ENCODE measurements around the gene HPCAL1.
"Not testable (repeated sequence)": the region's sequence is repeated elsewhere in the genome, so short reads cannot be mapped to it uniquely, and the experiment has no call there.

Gene HPCAL1

DNA sequence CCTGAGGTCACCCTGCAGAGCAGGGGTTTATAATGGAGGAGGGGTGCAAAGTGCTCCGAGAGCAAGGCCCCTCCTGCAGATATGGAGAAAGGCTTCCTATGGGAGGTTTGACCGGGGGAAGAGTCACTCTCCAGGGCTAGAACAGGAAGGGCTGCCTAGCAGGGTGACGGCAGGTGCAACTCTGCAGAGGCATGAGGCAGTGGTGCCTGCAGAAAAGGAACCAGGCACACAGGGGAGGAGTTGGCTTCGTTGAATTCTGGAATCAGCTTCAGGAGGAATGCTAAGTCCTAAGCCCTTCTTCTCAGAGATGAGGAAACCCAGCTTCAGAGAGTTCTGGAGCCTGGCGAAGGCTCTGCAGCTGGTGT, 17.5 kb upstream of the HPCAL1 start:
- DNase-seq, result no peak

DNA sequence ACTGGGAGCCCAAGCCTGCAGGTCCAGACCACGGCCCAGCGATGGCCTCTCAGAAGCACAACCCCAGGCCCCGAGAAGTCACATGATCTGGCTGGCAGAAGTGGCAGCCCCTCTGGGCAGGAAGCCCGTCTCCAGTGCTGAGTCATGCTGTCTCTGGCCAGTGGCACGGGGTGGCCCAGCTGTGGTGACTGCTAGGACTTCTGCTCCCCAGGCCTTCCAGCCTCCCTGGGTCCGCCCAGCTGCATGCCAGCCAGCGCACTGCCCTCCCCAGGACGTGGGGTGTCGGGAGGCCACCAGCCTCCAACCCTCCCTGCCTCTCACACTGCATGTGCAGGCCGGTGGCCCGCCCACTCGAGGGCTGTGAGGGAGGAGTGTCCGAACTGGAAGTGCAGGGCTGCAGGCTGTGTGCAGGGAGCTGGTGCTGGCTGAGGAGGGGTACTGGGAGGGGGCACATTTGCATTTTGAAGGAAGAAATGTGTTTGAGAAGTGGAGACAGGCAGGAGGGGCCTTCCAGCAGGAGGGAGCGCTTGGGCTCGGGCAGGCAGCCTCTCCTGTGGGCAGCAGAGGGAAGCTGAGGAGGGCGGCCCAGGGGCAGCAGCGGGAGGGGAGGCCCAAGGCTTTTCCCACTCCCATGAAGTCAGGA, 17.0 kb upstream of the HPCAL1 start:
- peak; percentile 20 to 72 for DNase-seq

DNA sequence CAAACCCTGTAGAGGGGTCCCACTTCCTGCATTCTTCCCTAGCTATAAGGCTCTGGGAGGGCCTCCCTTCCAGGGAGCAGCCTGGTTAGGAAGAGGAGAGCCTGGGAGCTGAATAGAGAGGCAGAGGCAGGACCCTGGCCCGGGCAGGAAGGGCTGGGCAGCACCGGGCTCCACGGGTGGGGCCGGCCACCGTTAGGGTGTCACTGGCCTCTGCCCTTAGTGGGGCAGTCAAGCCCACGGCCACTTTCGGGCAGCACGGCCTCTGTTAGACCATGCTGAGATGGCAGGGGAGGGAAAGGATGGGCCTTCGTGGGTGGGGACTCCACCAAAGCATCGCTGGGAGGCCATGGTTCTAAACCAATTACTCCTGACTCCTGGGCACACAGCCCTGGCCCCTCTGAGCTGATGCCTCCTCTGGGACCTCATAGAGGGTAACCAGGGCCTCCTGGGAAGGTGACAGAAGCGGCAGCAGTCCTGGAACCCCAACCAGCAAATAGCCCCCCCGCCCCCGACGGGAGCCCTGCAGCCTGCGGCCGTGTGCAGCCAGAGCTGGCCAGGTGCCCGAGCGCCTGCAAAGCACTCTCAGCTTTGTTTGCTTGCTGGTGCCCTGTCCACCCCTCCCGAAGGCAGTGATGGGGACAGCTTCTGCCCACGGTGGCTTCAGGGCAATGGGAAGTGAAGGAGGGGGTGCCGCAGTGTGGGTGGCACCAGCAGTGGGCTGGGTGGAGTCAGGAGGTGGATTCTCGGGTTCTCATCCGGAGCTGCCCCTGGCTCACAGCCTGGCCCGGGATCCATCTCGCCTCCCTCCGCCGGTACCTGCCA, 16.3 kb upstream of the HPCAL1 start:
- no peak for DNase-seq

DNA sequence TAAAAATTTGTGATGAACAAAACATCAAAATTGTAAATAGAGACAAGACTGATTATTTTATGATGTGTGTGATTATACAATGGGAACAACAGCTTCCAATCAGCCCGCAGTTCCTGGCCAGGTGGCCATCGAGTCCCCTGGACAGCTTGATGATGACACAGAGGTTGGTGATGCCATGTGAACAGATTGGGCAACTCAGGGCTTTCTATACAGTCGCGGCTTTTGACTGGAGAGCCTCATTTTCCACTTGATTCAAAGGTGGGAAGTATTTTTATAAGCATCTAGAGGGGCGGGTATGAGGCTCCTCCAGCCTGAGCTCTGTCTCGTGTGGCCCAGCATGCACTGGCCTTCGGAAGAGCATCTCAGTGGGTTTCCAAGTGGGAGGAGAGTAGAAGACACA, 14.9 kb upstream of the HPCAL1 start:
- no peak for DNase-seq

DNA sequence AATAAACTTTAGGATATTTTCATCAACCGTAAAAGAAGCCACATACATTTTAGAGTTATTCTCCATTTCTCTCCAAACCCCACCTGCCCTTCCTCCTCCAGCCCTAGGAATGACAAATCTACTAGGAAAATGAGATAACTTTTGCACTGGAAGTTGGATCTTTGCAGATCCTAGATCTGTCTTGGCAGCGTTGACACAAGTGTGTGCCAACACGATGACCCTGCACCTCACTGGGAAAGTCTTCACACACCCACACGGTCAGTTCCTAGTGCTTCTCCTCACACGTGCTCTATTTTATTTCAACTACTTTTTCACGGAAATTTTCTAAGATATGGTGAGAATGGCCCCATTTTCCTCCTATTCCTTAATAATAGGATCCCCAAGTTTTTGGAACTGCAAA, 14.1 kb upstream of the HPCAL1 start:
- DNase-seq, result no peak

DNA sequence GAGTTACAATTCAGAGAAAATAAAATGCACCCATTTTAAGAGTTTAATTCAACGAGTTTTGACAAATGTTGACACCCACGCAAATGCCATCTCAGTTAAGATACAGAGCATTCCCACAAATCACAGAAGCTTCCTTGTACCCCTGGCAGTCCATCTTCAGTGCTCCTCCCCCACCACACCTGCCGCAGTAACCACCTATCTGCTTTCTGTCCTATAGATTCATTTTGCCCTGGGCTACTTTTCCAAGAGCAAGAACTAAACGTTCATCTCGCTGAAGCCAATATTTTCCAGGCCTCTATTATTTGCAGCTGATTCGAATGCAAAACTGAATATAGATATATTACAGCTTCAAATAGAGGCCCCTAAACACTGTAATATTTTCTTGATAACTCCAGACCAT, 13.4 kb upstream of the HPCAL1 start:
- no peak for DNase-seq

DNA sequence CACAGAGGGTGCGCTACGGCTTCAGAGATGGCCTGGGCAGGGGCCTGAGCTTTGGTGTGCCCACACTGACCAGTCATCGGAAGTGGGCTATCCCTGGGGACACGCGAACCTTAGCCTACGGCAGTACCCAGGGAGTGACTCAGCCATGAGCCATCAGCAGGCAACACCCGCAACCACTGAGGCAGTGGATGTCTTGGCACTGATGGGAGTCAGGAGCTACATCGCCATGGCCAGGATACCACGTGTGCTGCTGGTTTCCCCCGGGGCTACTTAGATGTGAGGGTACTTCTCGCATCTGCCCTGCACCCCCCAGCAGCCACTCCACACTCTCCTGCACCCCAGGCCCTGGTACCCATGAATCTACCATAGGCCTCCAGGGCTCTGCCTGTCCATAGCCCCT, 12.8 kb upstream of the HPCAL1 start:
- no peak for DNase-seq

DNA sequence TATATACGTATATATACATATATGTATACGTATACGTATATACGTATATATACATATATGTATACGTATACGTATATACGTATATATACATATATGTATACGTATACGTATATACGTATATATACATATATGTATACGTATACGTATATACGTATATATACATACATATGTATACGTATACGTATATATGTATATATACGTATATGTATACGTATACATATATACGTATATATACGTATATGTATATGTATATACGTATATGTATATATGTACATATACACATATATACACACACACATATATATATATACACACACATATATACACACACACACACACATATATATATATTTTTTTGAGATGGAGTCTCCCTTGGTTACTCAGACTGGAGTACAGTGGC, 11.3 kb upstream of the HPCAL1 start:
- DNase-seq, result not testable (repeated sequence)

DNA sequence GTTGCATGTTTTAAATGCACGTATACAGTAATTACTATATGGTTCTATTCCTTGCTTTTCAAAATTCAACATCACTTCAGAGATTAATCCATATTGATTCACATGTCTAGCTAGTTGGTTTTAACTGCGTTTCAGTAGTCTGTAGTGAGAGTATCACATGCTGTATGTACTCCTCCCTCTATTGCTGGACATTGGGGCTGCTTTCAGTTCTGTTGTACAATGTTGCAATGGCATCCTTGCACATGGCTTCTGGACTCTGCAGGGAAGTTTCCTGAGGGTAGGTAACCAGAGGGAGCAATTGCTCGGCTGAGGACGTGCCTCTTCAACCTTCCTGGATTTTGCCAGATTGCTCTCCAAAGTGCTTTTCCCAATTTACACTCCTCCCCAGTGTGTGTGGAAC, 10.7 kb upstream of the HPCAL1 start:
- DNase-seq, result no peak

DNA sequence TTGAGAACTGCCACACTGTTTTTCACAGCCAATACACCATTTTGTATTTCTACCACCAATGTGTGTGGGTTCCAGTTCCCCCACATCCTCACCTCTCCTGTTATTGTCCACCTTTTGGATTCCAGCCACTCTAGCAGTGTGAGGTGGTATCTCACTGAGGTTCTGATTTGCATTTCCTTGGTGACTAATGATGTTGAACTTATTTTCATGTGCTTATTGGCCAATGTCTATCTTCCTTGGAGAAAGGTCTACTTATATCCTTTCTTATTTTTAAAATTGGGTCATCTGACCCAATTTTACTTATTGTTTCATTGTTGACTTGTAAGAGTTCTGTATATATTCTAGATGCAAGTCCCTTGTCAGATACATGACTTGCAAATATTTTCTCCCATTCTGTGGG, 9.1 kb upstream of the HPCAL1 start:
- DNase-seq, result no peak

DNA sequence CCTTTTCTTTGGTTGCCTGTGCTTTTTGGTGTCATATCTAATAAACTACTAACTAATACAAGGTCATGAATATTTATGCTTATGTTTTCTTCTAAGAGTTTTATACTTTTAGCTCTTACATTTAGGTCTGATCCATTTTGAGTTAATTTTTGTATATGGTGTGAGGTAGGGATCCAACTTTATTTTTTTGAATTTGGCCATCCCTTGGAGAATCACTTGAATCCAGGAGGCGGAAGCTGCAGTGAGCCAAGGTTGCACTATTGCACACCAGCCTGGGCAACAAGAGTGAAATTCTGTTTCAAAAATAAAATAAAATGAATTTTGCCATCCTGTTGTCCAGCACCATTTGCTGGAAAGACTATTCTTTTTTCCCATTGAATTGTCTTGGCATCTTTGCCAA, 8.6 kb upstream of the HPCAL1 start:
- DNase-seq, result no peak

DNA sequence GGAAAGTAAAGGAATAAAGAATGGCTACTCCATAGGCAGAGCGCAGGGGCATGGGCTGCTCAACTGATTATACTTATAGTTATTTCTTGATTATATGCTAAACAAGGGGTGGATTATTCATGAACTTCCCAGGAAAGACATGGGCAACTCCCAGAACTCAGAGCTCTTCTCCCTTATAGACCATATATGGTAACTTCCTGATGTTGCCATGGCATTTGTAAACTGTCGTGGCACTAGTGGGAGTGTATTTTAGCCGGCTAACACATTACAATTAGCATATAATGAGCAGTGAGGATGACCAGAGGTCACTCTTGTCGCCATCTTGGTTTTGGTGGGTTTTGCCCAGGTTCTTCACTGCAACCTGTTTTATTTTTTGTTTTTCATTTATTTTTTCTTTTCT, 7.1 kb upstream of the HPCAL1 start:
- not testable (repeated sequence) for DNase-seq

DNA sequence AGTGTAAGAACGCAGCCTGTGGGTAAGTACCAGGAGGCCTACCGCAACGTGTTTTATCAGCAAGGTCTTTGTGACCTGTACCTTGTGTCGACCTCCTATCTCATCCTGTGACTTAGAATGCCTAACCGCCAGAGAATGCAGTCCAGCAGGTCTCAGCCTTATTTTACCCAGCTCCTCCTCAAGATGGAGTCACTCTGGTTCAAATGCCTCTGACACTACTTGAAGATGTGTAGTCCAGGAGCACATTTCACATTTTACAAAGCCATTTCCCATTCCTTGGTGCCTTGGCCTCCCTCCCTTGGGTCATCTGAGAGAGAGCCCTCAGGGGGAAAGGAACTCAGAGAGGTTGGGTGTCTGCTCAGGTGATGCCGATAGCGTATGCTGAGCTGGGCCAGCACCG, 6.6 kb upstream of the HPCAL1 start:
- DNase-seq, result no peak

DNA sequence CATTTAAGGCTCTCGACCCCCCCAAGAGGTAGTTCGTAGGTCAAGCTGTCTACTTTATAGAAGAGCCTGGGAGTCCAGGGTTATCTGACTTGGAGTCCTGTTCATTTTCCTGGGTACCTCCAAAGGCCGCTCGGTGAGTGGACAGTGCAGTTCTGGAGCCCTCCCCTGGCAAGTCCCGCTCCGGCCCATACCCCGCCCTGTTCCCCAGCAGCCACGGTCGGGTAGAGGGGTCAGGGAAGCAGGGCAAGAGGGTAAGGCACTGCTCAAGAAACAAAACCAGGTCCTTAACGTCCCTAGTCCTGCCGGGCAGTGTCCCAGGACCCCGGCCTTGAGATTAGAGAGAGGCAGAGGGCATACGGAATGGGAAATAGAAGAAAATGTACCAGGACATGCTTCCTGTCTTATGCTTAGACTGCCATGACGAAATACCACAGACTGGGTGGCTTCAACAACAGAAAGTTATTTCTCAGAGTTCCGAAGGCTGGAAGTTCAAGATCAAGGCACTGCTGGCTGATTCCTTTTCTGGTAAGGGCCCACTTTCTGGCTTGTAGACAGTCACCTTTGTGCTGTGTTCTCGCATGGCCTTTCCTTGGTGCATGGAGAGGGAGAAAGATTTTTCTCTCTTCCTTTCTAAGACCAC, 5.4 kb upstream of the HPCAL1 start:
- DNase-seq, result no peak

DNA sequence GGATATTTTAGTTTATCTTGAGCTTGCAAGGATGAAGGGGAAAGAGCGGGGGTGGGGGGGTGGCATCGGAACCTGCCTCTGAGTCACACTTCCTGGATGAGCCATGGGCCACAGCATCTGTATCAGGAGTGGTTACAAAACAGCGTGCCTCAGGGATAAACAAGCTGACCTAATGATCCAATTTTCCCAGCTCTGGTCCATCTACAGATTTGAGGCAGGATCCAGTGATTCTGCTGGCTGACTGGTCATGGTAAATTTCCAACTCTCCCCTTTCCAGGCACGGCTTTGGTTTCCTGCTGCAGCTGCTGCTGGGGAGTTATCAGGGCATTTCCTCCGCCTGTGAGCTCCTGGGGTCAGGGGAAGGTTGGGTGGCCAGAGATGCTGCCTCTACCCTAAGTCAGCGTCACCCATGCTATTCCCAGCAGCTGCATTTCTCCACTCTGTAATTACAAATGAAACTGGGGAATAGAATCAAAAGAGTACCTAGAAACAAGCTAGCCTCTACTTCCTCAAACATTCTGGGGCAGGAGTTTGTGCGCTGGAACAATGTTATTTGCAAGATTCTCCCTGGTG, 4.7 kb upstream of the HPCAL1 start:
- no peak for DNase-seq

DNA sequence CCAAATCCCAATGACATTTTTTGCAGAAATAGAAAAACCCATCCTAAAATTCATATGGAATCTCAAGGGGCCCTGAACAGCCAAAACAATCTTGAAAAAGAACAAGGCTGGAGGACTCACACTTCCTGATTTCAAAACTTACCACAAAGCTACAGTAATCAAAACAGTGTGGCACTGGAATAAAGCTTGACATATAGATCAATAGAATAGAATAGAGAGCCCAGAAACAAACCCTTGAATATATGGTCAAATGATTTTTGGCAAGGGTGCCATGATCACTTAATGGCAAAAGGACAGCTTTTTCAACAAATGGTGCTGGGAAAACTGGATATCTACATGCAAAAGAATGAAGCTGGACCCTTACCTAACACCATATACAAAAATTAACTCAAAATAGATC, 3.9 kb upstream of the HPCAL1 start:
- DNase-seq, result not testable (repeated sequence)

DNA sequence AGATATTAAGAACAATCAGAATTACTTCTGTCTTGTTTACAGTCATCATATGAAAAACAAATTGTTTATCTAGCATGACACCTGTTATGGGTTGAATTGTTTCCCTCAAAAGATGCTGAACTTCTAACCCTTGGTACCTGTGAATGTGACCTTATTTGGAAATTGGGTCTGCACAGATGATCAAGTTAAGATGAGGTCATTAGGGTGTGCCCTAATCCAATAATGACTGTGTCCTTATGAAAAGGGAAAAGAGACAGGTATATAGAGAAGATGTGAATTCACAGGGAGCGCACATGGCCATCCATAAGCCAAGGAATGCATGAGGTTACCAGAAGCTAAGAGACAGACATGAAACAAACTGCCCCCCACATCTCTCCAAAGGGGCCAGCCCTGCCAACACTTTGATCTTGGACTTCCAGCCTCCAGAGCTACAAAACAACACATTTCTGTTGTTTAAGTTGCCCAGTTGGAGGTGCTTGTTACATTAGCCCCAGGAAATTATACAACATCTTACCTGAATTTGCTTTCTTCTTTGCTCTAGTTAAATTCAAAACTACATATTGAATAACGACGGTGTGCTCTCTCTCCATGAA, 2.3 kb upstream of the HPCAL1 start:
- no peak for DNase-seq

DNA sequence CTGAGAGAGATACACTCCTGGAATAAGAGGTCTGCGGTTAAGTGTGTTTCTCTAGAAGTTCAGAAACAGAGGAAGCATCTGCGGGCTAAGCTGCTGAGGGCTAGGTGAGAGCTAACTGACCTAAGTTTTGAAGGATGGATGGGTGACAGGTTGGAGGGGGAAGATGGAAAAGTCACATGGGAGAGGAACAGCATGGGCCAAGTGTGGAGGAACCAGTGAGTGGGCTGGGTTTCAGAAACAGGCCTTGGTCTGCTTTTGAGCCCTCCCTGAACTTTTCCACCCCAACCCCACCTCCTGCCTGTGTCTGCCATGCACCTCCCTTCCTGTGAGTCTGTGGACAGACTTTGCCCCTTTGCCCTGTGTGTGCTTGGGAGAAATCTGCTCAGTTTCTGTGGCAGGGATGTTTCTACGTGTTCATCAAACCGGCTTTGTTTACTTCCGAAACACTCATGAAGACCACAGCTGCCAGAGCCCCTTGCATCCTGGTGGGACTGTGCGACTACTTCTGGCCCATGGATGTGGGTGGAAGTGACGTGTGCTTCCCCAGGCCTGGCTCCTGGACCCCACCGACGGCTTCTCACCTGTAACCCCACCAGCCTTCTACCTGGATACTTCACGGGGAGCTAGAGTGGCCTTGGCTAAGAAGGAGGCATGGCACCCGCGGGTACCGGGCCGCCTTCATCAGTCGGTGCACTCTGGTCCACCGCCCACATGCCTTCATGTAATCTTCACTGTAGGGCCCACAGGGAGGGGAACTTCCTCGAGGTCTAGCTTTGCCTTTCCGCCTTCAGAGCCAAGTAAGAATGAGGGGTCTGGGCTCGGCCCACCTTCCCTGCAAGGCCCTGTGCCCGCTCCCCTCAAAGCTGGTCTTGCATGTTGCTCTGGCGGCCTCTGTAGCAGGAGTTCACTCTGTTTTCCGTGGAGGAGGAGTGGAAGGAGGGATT, 1.4 kb upstream of the HPCAL1 start:
- DNase-seq, result no peak

DNA sequence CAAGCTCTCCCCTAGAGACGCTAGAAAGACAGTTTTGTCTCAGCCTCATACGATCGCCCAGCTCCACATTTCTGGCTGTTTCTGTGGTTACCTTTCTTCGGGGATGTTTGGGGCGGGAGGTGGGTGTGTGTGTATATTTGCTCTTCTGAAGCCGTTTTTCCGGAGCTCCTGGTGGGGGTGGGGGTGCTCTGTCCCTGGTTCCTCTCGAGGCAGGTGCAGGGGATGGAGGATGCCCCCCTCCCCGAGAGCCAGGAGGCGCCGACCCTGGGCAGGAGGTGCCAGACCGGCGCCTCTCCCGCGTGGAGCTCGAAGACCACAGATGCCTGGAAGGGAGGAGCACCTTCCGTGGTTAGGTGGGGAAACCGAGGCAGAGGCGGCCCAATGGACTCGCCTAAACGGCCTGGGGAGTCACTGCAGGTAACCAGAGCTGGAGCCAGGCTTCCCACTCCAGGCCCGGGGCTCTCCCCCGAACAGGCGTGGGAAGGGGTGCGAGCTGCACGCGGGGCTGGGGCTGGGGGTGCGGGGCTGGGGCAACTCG, 694 bp upstream of the HPCAL1 start:
- DNase-seq, result no peak

DNA sequence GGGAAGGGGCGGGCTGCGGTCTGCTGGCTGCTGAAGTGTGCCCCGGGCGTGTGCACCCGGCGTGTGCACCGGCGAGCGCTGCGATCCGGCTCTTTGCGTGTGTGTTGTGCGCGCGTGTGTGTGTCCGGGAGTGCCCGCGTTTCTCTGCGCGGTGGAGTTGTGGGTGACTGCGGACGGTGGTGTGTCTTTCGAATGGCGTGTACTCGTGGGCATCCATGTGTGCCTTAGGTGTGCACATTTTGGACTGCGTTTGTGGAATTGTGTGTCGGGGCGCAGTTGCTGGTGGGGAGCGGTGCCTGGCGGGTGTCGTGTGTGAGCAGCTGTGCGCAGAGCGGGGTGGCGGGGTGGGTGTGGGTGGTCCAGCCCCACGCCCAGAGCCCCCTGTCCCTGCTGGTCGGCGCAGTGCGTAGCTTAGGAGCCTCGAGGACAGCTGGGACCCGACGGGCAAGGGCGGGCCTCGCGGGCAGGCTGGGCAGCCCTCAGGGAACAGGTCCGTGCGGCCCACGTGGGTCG, 533 bp downstream of the HPCAL1 start:
- DNase-seq, result no peak

DNA sequence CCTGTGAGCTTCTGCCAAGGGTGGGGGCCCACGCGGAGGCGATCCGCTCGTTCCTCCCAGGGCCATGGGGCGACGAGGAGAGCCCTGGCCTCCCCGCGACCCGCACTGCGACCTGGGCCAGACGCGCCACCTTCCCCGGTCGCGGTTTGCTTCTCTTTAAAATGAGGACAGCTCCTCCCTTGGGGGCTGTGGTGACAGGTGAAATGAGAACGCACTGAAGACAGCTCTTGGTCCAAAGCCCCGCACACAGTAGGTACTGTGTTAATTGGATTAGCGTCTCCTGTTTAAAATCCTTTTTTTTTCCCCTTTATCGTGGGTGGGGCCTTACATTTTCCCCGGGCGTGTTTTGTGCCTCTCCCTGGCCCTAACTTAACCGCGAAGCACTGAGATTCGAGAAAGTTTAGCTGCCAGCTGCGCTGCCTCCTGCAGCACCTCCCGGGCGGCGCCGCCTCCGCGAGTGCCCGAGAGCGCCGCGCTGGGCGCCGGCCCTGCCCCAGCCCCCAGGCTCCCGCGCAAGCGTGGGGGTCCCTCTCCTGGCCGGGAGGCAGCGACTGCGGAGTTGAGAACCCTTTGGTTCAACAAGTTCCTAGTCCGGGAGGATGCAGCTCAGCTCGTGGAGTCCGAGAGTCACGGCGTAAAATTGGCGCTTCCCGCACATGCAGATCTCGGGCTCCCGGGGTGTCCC, 1.1 kb downstream of the HPCAL1 start:
- no peak for DNase-seq

All from NCI-H446 (cell line).